ENCODE measurements around the gene FGF19. TPM values are rescaled to one million over a fixed set of nuclear protein-coding genes. Genes with fewer than 3 reads are reported as not detected.

Gene FGF19
- total and polyA plus RNA-seq, 9 of the 15 experiments (the other 6 are each of a cell fraction or from before 2014, with no cell fraction given), result 0.11 TPM; not detected in 8

- no peak overlapping the region for H3K4me3 ChIP-seq
- ChIA-PET CTCF (ENCODE audit: low intra/inter-chr PET ratio) (no interaction called here), POLR2A (no interaction called here)
- BruUV-seq (replicated peaks), result no TSS peak
- H3K4me1 ChIP-seq (replicated peaks in 1 of 2; ENCODE audit: control insufficient read depth in 2 of 2, insufficient read depth in 2 of 2, low read length in 2 of 2), result peaks cover 3% of the 10 kb centered on the region in 2 experiments; a peak in 3 of 5 replicates
- no peak for FAIRE-seq
- no peak overlapping the region for H3K4me2 ChIP-seq (ENCODE audit: insufficient read depth, low read length)
- H3K9me3 ChIP-seq (replicated peaks; ENCODE audit: control insufficient read depth, insufficient read depth, low read depth, low read length), result no peaks in the 10 kb centered on the region
- intact Hi-C loops (cut with micrococcal nuclease), result no loop called here
- H3K79me2 ChIP-seq (ENCODE audit: control insufficient read depth, insufficient read depth, low read length), result no peaks in the 10 kb centered on the region
- no peak overlapping the region for H3K9ac ChIP-seq (ENCODE audit: insufficient read depth in 1 of 2, low read depth in 2 of 2, low read length in 2 of 2)
- H3K27ac ChIP-seq (ENCODE audit: extremely low read depth, low read depth, low read length), result no peak overlapping the region
- H3K27me3 ChIP-seq (ENCODE audit: control insufficient read depth in 2 of 2, insufficient read depth in 2 of 2, low read length in 2 of 2), result peaks cover 25% of the 10 kb centered on the region in 2 experiments
- no peaks in the 10 kb centered on the region for H4K20me1 ChIP-seq (replicated peaks; ENCODE audit: control insufficient read depth, insufficient read depth, low read length)
- in situ Hi-C loops (cut with MboI), result loop anchor here (5.0 kb wide), 2 partner anchors 105 to 505 kb away; no protein-coding TSS in a partner anchor
- DNase-seq (ENCODE audit: extremely low read depth in 1 of 4, low spot score in 3 of 4), result no peak
- no peaks in the 10 kb centered on the region for H3K9me1 ChIP-seq (ENCODE audit: control insufficient read depth, insufficient read depth, low read length)
- no peak for ATAC-seq
- no peaks in the 10 kb centered on the region for H3K36me3 ChIP-seq (ENCODE audit: control insufficient read depth, insufficient read depth, low read length)
- H2AFZ ChIP-seq (ENCODE audit: low read depth, low read length), result no peak overlapping the region
- TF ChIP-seq TRIM24 (IDR thresholded peaks at IDR 0.05) (peak in 1 of 2 experiments; percentile 42; a peak in 1 of 4 replicates), ATF7 (IDR thresholded peaks at IDR 0.05) (no peak), TCF3 (CRISPR knock-in tag; IDR thresholded peaks at IDR 0.05) (no peak), RB1 (IDR thresholded peaks at IDR 0.05; ENCODE audit: low read depth) (no peak), GMEB1 (CRISPR knock-in tag; IDR thresholded peaks at IDR 0.05) (no peak), RFX7 (CRISPR knock-in tag; IDR thresholded peaks at IDR 0.05) (no peak), HDAC1 (IDR thresholded peaks at IDR 0.05) (no peak), CBX3 (IDR thresholded peaks at IDR 0.05; ENCODE audit: borderline replicate concordance in 1 of 2, low read length in 2 of 2) (0 out of 3 replicates have a peak, but pooled peaks of 1 of the 2 experiments have one; percentile 20), THRAP3 (IDR thresholded peaks at IDR 0.05; ENCODE audit: borderline replicate concordance) (no peak), TRIM28 (IDR thresholded peaks at IDR 0.05) (0 out of 2 replicates have a peak, but pooled peaks have one; percentile 35), ZNF280A (IDR thresholded peaks at IDR 0.05; ENCODE audit: low read depth, partially characterized antibody) (peak; percentile 81), ZC3H11A (IDR thresholded peaks at IDR 0.05; ENCODE audit: low read depth, low read length) (no peak), ZNF644 (tag; IDR thresholded peaks at IDR 0.05; ENCODE audit: low read depth) (no peak), RBBP5 (IDR thresholded peaks at IDR 0.05; ENCODE audit: borderline replicate concordance, insufficient read depth, low read length, poor library complexity, severe bottlenecking) (no peak), POLR2B (IDR thresholded peaks at IDR 0.05; ENCODE audit: low read depth, partially characterized antibody) (no peak), NRF1 (conservative IDR thresholded peaks at IDR 0.05 in 1 of 2, IDR thresholded peaks at IDR 0.05 in 1 of 2) (no peak)
These were observed 11.4 kb downstream of the FGF19 start for GRCh38 chr11:69692422-69692821.
